H1 (cell line): ENCODE measurements around the gene CISTR.

Experiments used
- ATF2 ChIP-seq: IDR thresholded peaks from 2 replicates; pipeline ENCODE4 v1.6.1; 2012; ENCODE audit warnings: low read length, inconsistent platforms
- CTCF ChIP-seq, 3 experiments: IDR thresholded peaks; 1 replicate in 2 of 3; 2 replicates in 1 of 3; pipeline versions ENCODE4 v1.5.1 to v1.6.1; 2011; ENCODE audit warnings: low read length in 3 of 3, mild to moderate bottlenecking in 3 of 3, inconsistent platforms in 2 of 3, low read depth in 1 of 3, moderate library complexity in 1 of 3; ENCODE audit not compliant: insufficient read depth in 1 of 3; ENCODE audit errors: control extremely low read depth in 1 of 3
- EGR1 ChIP-seq: IDR thresholded peaks from 2 replicates; pipeline ENCODE4 v1.6.1; 2011; ENCODE audit warnings: low read depth, low read length, borderline replicate concordance
- EP300 ChIP-seq, 2 experiments: IDR thresholded peaks; 1 replicate in 1 of 2; 2 replicates in 1 of 2; pipeline ENCODE4 v1.6.1; 2011 to 2012; ENCODE audit warnings: low read depth in 2 of 2, low read length in 2 of 2, mild to moderate bottlenecking in 2 of 2, borderline replicate concordance in 1 of 2, inconsistent platforms in 1 of 2, moderate library complexity in 1 of 2
- EZH2 ChIP-seq: fragments of 200-600 bp; sonication (generic); IDR thresholded peaks from 2 replicates; pipeline ENCODE4 v1.7.1; 2012; ENCODE audit warnings: low read depth, mild to moderate bottlenecking, moderate library complexity, low read length, inconsistent platforms; ENCODE audit not compliant: severe bottlenecking
- HDAC2 ChIP-seq, 2 experiments: fragments of 300-600 bp in 1 of 2; sonication (generic) in 1 of 2; IDR thresholded peaks; 2 replicates each; pipeline ENCODE4 v1.6.1; 2011 to 2012; ENCODE audit warnings: low read depth in 2 of 2, low read length in 2 of 2, mild to moderate bottlenecking in 2 of 2, moderate library complexity in 2 of 2, borderline replicate concordance in 1 of 2, inconsistent platforms in 1 of 2
- HDAC6 ChIP-seq: IDR thresholded peaks from one replicate; pipeline ENCODE4 v1.7.1; 2012; ENCODE audit warnings: low read depth, mild to moderate bottlenecking, inconsistent platforms, low read length, moderate library complexity
- JUN ChIP-seq: IDR thresholded peaks from 2 replicates; pipeline ENCODE4 v1.6.1; 2011; ENCODE audit warnings: low read depth, mild to moderate bottlenecking, improper control_type of control experiment, low read length
- RFX5 ChIP-seq: IDR thresholded peaks from 2 replicates; pipeline ENCODE4 v1.6.1; 2011; ENCODE audit warnings: low read depth, low read length, improper control_type of control experiment, borderline replicate concordance
- SIN3A ChIP-seq, 2 experiments: IDR thresholded peaks in 1 of 2; conservative IDR thresholded peaks in 1 of 2; 2 replicates each; pipeline ENCODE4 v1.6.1; 2011 to 2012; ENCODE audit warnings: low read length in 2 of 2, improper control_type of control experiment in 1 of 2, low read depth in 1 of 2, mild to moderate bottlenecking in 1 of 2
- TBP ChIP-seq: IDR thresholded peaks from 2 replicates; pipeline ENCODE4 v1.6.1; 2011; ENCODE audit warnings: low read depth, low read length, improper control_type of control experiment

GRCh38 chr12:53747095-53747494 lies 4.7 kb downstream of the CISTR start:
- no peak for TF ChIP-seq SIN3A (conservative IDR thresholded peaks at IDR 0.05 in 1 of 2, IDR thresholded peaks at IDR 0.05 in 1 of 2; ENCODE audit: low read depth in 1 of 2, low read length in 2 of 2)
- TF ChIP-seq HDAC6 = no peak
- TF ChIP-seq CTCF (IDR thresholded peaks at IDR 0.05; ENCODE audit: control extremely low read depth in 1 of 3, insufficient read depth in 1 of 3, low read depth in 1 of 3, low read length in 3 of 3) = no peak
- TF ChIP-seq ATF2 = no peak
- no peak for TF ChIP-seq EP300 (IDR thresholded peaks at IDR 0.05; ENCODE audit: borderline replicate concordance in 1 of 2, low read depth in 2 of 2, low read length in 2 of 2)
- no peak for TF ChIP-seq EZH2
- TF ChIP-seq JUN = no peak
- TF ChIP-seq TBP = no peak
- TF ChIP-seq HDAC2 (IDR thresholded peaks at IDR 0.05; ENCODE audit: borderline replicate concordance in 1 of 2, low read depth in 2 of 2, low read length in 2 of 2) = no peak
- TF ChIP-seq EGR1 = no peak
- no peak for TF ChIP-seq RFX5
